Measurements from ENCODE around the gene TCERG1L. TPM values are rescaled to one million over a fixed set of nuclear protein-coding genes. Genes with fewer than 3 reads are reported as not detected.

The TCERG1L gene
- polyA plus RNA-seq, 1 of the 3 experiments (the other 2 are of a cell fraction) = not detected

- H3K27me3 ChIP-seq (ENCODE audit: insufficient read depth) = no peaks in the 10 kb centered on the region
- CTCF ChIA-PET = no interaction called here
- no peak for DNase-seq
- H4K20me1 ChIP-seq (ENCODE audit: insufficient read depth) = no peaks in the 10 kb centered on the region
- H3K4me1 ChIP-seq (ENCODE audit: control insufficient read depth in 1 of 2, insufficient read depth in 2 of 2, low read depth in 1 of 2, low read length in 1 of 2) = peaks cover 0 to 5% of the 10 kb centered on the region in 2 experiments; a peak in 1 of 4 replicates
- H3K9me2 ChIP-seq = no peaks in the 10 kb centered on the region
- no peak overlapping the region for H3K4me3 ChIP-seq (ENCODE audit: low read depth in 2 of 2, low read length in 1 of 2)
- H3K27ac ChIP-seq (ENCODE audit: low read depth in 2 of 2, low read length in 1 of 2) = no peak overlapping the region
- POLR2A ChIA-PET = no interaction called here
- no peaks in the 10 kb centered on the region for H3K9me3 ChIP-seq
- H3F3A ChIP-seq (replicated peaks; ENCODE audit: insufficient read depth) = no peaks in the 10 kb centered on the region
- 61% methylated on average over 7 of the region's 15 CpGs for WGBS (ENCODE audit: low lambda C conversion rate)
- H3K79me2 ChIP-seq (ENCODE audit: insufficient read depth) = no peaks in the 10 kb centered on the region
- H2AFZ ChIP-seq (ENCODE audit: low read depth) = no peak overlapping the region
- no peaks in the 10 kb centered on the region for H3K36me3 ChIP-seq (replicated peaks in 1 of 2; ENCODE audit: control insufficient read depth in 1 of 2, insufficient read depth in 2 of 2, low read length in 1 of 2)
- TF ChIP-seq USF2 (IDR thresholded peaks at IDR 0.05; ENCODE audit: borderline replicate concordance, low read depth, low read length) (no peak), EP300 (IDR thresholded peaks at IDR 0.05; ENCODE audit: borderline replicate concordance in 1 of 2, low read depth in 1 of 2, low read length in 1 of 2) (no peak), YY1 (IDR thresholded peaks at IDR 0.05; ENCODE audit: low read depth) (no peak)
- H3K9ac ChIP-seq = no peak overlapping the region
- H3K4me2 ChIP-seq = no peak overlapping the region
Measured at GRCh38 chr10:131320860-131321604, 9.5 kb upstream of the TCERG1L start.

DNA sequence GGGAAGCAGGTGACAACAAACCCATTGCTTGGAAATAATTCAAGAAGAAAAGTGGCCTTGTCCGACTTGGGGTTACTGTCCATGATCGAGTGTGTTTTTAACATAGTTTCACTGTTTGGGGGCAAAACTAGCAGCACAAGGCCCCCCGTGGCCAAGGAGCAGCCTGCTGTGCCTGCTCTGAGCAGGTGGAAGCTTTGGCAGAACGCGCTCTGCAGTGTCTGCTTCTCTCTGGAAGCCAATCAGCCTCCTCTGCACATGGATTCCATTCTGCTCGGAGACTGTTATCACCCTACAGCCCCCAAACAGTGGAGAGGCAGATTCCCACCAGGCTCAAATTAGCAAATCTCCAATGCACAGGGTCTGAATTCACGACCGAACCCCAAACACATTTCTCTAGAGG lies 7.3 kb upstream of the TCERG1L start:
- Histone ChIP-seq H3K9me3 (no peaks in the 10 kb centered on the region), H3K27ac (ENCODE audit: low read depth in 2 of 2, low read length in 1 of 2) (no peak overlapping the region), H3F3A (replicated peaks; ENCODE audit: insufficient read depth) (no peaks in the 10 kb centered on the region), H3K36me3 (replicated peaks in 1 of 2; ENCODE audit: control insufficient read depth in 1 of 2, insufficient read depth in 2 of 2, low read length in 1 of 2) (no peaks in the 10 kb centered on the region), H2AFZ (ENCODE audit: low read depth) (no peak overlapping the region), H3K4me1 (ENCODE audit: control insufficient read depth in 1 of 2, insufficient read depth in 2 of 2, low read depth in 1 of 2, low read length in 1 of 2) (peaks cover 0 to 18% of the 10 kb centered on the region in 2 experiments; a peak in 2 of 4 replicates), H3K79me2 (ENCODE audit: insufficient read depth) (no peaks in the 10 kb centered on the region), H3K9me2 (no peaks in the 10 kb centered on the region), H3K4me3 (ENCODE audit: low read depth in 2 of 2, low read length in 1 of 2) (no peak overlapping the region), H3K27me3 (ENCODE audit: insufficient read depth) (no peaks in the 10 kb centered on the region), H4K20me1 (ENCODE audit: insufficient read depth) (no peaks in the 10 kb centered on the region), H3K4me2 (no peak overlapping the region), H3K9ac (no peak overlapping the region)
- WGBS (ENCODE audit: low lambda C conversion rate) = 27% methylated on average over 7 of the region's 8 CpGs
- TF ChIP-seq EP300 (IDR thresholded peaks at IDR 0.05; ENCODE audit: borderline replicate concordance in 1 of 2, low read depth in 1 of 2, low read length in 1 of 2) (no peak), NRF1 (IDR thresholded peaks at IDR 0.05; ENCODE audit: low read depth, low read length) (no peak), RAD21 (IDR thresholded peaks at IDR 0.05; ENCODE audit: low read length) (no peak), MEF2A (IDR thresholded peaks at IDR 0.05; ENCODE audit: borderline replicate concordance, low read depth) (no peak), GATA2 (CRISPR knock-in tag; IDR thresholded peaks at IDR 0.05) (no peak), ELF1 (IDR thresholded peaks at IDR 0.05) (no peak), JUND (IDR thresholded peaks at IDR 0.05) (no peak)
- ChIA-PET POLR2A (interaction anchor here (0.5 kb wide), 1 partner anchor 74 kb away, joined by 3 read pairs; no protein-coding TSS in a partner anchor), CTCF (interaction anchor here (0.8 kb wide), 1 partner anchor 135 kb away, joined by 5 read pairs; no protein-coding TSS in a partner anchor)
- no peak for DNase-seq

DNA sequence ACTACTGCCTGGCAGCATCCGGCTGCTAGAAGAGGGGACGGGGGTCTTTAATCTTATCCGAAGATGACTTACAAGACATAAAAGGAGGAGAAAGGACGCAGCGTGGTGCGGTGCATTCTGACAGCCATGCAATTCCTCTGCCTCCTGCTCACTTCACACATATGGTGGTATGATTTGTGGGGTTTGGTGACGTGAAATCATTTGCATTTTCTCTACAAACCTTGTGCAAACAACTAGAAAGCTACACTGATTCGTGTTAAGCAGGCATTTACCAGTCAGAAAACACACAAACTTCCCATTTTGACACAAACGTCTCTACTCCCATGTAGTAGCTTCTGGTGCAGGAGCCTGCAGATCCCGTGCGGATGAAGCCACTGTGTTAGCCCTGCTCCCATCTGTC lies 6.8 kb upstream of the TCERG1L start:
- H4K20me1 ChIP-seq (ENCODE audit: insufficient read depth) = no peaks in the 10 kb centered on the region
- TF ChIP-seq ZBTB33 (IDR thresholded peaks at IDR 0.05; ENCODE audit: borderline replicate concordance, low read depth) (no peak), FOXJ3 (CRISPR knock-in tag; IDR thresholded peaks at IDR 0.05) (no peak), SIN3A (IDR thresholded peaks at IDR 0.05; ENCODE audit: borderline replicate concordance, low read depth, low read length) (no peak), PBX3 (IDR thresholded peaks at IDR 0.05) (no peak), NRF1 (IDR thresholded peaks at IDR 0.05; ENCODE audit: low read depth, low read length) (no peak), IRF3 (IDR thresholded peaks at IDR 0.05; ENCODE audit: low read depth, low read length) (no peak), GATA2 (CRISPR knock-in tag; IDR thresholded peaks at IDR 0.05) (no peak), RXRA (IDR thresholded peaks at IDR 0.05; ENCODE audit: borderline replicate concordance, low read depth) (no peak), NFIC (IDR thresholded peaks at IDR 0.05; ENCODE audit: borderline replicate concordance) (no peak)
- no peaks in the 10 kb centered on the region for H3K79me2 ChIP-seq (ENCODE audit: insufficient read depth)
- H3K4me2 ChIP-seq = no peak overlapping the region
- no peak for DNase-seq
- 42% methylated on average over 11 of the region's 11 CpGs for WGBS (ENCODE audit: low lambda C conversion rate)
- peaks cover 0 to 18% of the 10 kb centered on the region in 2 experiments; a peak in 2 of 4 replicates for H3K4me1 ChIP-seq (ENCODE audit: control insufficient read depth in 1 of 2, insufficient read depth in 2 of 2, low read depth in 1 of 2, low read length in 1 of 2)
- no peaks in the 10 kb centered on the region for H3K27me3 ChIP-seq (ENCODE audit: insufficient read depth)
- no peaks in the 10 kb centered on the region for H3F3A ChIP-seq (replicated peaks; ENCODE audit: insufficient read depth)
- ChIA-PET CTCF (no interaction called here), POLR2A (interaction anchor here (0.5 kb wide), 1 partner anchor 74 kb away, joined by 3 read pairs; no protein-coding TSS in a partner anchor)
- no peak overlapping the region for H3K27ac ChIP-seq (ENCODE audit: low read depth in 2 of 2, low read length in 1 of 2)
- no peak overlapping the region for H2AFZ ChIP-seq (ENCODE audit: low read depth)
- H3K9me3 ChIP-seq = no peaks in the 10 kb centered on the region
- no peak overlapping the region for H3K4me3 ChIP-seq (ENCODE audit: low read depth in 2 of 2, low read length in 1 of 2)
- H3K9me2 ChIP-seq = no peaks in the 10 kb centered on the region
- no peaks in the 10 kb centered on the region for H3K36me3 ChIP-seq (replicated peaks in 1 of 2; ENCODE audit: control insufficient read depth in 1 of 2, insufficient read depth in 2 of 2, low read length in 1 of 2)
- H3K9ac ChIP-seq = no peak overlapping the region
